HG03103 (cell line): ENCODE measurements around the gene MPIG6B.
A peak's percentile ranks its signal among the peaks of the same experiment; 100 is the strongest.

Experiments
- ATAC-seq: cut with Tn5 transposase; IDR thresholded peaks from one replicate; pipeline ENCODE4 v1.9.1; 2021; ENCODE audit warnings: low read depth; ENCODE audit not compliant: unreplicated experiment

MPIG6B gene

DNA sequence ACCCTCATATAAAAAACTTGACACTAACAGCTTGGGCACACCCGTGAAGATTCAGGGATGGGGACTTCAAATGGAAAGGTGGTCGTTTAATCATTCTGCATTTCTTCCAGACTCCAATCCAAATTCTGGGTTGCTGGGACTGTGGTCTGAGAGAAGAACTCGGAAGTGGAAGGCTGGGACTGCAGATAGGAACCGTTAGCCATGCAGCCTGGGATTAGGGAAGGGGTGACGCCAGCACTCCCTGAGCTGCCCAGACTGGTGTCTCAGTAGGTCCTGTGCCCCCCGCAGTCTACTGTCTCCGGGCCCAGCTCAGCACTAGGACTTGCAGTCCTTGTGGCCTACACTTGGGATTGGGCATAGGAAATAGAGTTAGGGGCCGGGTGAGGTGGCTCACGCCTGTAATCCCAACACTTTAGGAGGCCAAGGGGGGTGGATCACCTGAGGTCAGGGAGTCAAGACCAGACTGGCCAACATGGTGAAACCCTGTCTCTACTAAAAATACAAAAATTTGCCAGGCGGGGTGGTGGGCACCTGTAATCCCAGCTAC lies 13.7 kb downstream of the MPIG6B start:
- ATAC-seq, result no peak

GRCh38 chr6:31737315-31737990 lies 14.3 kb downstream of the MPIG6B start:
- no peak for ATAC-seq

GRCh38 chr6:31737991-31738979 lies 15.1 kb downstream of the MPIG6B start:
- no peak for ATAC-seq

DNA sequence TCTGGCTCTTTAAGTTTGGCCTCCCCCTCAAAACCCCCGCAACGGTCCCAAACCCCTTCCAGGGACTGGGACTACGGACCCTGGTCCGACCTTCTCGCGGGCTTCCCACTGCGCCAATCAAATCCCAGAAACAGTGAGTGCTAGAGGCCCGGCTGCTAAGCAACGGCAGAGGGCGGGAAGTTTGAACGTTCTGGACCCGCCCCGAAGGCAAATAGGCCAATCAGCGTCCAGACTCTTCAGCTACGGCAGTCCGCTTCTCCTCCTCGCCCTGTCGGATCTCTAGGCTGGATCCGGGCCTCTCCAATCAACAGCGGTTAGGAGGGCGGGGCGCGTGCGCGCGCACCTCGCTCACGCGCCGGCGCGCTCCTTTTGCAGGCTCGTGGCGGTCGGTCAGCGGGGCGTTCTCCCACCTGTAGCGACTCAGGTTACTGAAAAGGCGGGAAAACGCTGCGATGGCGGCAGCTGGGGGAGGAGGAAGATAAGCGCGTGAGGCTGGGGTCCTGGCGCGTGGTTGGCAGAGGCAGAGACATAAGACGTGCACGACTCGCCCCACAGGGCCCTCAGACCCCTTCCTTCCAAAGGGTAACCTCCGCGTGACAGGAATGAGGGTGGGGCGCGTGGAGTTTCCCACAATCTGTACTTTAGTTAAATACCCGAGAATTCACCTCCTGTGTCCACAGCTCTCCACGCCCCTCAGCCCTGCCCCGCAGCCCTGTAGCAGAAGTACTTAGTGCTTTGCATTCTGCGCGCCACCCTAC lies 16.6 kb downstream of the MPIG6B start, which contains the start of gene MSH5:
Gene MSH5, plus strand, starts transcription at position 367 of the 758 bp plus-strand sequence. CDS start 462 bp downstream, outside the sequence.
- peak; percentile 59 for ATAC-seq

DNA sequence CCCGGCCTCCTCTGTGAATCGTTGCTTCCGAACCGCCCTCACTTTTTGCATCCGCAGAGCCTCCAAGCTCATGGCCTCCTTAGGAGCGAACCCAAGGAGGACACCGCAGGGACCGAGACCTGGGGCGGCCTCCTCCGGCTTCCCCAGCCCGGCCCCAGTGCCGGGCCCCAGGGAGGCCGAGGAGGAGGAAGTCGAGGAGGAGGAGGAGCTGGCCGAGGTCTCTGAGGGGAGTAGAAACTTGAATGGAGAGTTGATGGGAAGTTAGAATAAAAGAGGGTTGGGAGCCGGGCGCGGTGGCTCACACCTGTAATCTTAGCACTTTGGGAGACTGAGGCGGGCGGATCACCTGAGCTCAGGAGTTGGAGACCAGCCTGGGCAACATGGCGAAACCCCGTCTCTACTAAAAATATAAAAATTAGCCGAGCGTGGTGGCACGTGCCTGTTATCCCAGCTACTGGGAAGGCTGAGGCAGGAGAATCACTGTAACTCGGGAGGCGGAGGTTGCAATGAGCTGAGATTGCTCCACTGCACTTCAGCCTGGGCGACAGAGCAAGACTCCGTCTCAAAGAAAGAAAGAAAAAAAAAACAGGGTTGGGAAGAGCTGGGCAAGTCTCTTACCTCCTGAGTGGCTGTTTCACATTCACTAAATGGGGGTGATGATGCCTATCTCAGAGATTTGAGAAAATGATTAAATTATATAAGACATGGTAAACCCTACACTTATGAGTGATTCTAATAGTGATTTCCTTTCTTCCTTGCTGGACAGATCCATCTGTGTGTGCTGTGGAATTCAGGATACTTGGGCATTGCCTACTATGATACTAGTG lies 17.4 kb downstream of the MPIG6B start:
- no peak for ATAC-seq

GRCh38 chr6:31741815-31742214 lies 18.6 kb downstream of the MPIG6B start:
- ATAC-seq, result no peak

DNA sequence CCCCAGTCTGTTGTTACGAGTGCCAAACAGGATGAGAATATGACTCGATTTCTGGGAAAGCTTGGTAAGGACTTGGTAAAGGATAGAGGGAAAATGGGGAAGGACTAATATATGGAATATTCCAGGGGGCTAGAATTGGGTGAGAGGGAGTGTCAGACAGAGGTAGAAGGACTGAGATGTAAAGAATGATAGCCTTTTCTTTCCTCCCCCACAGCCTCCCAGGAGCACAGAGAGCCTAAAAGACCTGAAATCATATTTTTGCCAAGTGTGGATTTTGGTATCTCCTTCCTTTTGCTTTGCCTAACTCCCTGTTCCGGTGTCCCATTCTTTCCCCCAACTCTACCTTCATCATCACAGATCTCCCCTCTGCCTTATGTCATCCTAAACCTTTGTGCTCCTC lies 19.7 kb downstream of the MPIG6B start:
- no peak for ATAC-seq

GRCh38 chr6:31744422-31744821 lies 21.2 kb downstream of the MPIG6B start:
- ATAC-seq, result no peak

- no peak for ATAC-seq
Observed at GRCh38 chr6:31749301-31750036, 26.3 kb downstream of the MPIG6B start.

DNA sequence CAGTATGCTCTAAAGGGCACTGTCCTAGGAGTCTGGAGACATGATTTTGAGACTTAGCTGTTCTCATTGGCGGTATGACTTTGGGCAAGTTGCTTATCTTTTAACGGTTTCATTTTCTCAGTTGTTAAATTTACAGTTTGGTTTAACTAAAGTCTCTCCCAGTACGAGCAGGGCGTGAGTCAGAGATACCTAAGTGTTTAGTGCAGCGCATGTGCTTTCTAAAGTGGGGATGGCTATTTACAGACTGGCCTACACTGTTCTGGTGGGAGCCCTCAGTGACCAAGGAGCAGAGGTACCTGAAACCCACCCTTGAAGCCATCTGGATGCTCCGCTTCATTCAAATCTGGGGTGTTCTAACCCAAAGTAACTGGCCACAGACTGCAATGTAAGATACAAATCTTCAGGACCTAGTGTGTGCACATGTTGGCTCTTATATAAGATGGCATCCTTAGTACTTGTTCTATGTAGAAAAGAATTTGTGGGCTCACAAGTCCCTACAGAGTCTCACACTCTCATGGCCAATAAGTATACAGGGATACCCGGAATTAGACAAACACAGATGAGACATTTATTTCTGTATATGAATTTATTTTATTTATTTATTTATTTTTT lies 27.3 kb downstream of the MPIG6B start:
- no peak for ATAC-seq

GRCh38 chr6:31752739-31753319 lies 29.7 kb downstream of the MPIG6B start:
- no peak for ATAC-seq

DNA sequence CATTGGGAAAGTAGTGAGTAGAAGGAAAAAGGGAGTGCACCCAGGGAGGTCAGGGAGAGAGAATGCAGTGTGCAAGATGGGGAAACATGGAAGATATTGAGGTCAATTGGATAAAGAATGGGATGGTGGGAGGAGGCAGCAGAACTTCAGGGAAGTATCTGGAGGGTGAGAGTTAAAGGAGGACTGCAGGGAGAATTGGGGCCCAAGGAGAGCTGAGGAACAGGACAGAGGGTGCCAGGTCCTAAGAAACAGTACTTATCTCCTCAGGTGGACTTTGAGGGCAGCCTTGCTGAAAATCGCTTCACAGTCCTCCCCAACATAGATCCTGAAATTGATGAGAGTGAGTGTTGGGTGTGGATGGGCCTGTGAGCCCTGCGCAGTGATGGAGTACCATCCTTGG lies 35.1 kb downstream of the MPIG6B start:
- ATAC-seq, result no peak

GRCh38 chr6:31760790-31761189 lies 37.6 kb downstream of the MPIG6B start:
- ATAC-seq, result no peak

GRCh38 chr6:31761343-31761742 lies 38.2 kb downstream of the MPIG6B start:
- no peak for ATAC-seq

DNA sequence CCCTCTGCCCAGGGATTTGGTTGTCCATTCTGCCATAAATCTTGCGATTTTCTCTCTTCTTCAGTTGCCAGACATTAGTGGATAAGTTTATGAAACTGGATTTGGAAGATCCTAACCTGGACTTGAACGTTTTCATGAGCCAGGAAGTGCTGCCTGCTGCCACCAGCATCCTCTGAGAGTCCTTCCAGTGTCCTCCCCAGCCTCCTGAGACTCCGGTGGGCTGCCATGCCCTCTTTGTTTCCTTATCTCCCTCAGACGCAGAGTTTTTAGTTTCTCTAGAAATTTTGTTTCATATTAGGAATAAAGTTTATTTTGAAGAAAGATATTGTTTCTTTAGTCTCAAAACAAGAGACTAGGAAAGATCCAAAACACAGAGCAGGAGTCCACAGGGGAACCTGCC lies 39.2 kb downstream of the MPIG6B start, which contains the start of gene SAPCD1:
Gene SAPCD1, plus strand, starts transcription at position 301 of the 400 bp plus-strand sequence. CDS start 399 bp downstream, outside the sequence.
- ATAC-seq, result no peak

- ATAC-seq, result no peak
Observed at GRCh38 chr6:31762878-31763618, 39.9 kb downstream of the MPIG6B start.

DNA sequence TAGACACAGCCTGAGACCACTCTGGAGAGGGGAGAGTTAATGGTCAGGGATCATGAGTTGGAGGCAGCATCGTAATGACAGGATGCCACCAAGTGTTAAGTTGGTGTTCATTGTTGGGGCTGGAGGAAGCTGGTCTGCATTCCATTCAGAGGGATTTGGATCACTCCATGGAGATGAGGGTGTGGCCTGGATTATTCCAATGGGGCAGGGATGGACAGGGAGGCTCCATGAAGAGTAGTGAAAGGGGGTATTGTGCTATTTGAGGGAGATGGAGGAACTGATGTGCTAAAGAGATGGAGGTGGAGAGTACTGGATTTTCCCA lies 40.4 kb downstream of the MPIG6B start:
- ATAC-seq, result no peak

- no peak for ATAC-seq
Observed at GRCh38 chr6:31764198-31764597, 41.0 kb downstream of the MPIG6B start.
